ENCODE results near the gene PNMA6E.

Gene PNMA6E

DNA sequence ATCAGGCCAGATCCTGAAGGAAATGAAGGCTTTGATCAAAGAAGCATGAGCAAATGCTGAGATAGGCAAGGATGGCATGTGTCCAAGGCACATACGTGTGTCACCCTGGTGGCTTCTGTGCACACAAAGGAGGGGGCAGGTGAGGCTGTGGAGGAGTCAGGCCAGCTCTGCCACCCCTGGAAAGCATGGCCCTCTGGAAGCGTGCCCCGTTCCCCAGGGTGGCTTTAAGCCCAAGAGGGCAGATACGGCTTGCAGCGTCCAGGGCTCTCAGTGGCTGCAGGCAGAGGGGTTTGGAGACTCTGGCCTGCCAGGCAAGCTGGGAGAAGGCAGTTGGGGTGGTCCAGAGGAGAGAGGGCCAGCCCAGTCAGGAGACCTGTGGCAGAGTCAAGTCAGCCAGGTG, 25.6 kb downstream of the PNMA6E start:
- no peak for DNase-seq (ENCODE audit: low spot score)
- TF ChIP-seq CTCF (IDR thresholded peaks at IDR 0.05; ENCODE audit: extremely low read depth, insufficient read depth, missing control alignments): no peak
- in situ Hi-C loops (cut with MboI; ENCODE audit: low pct_unique_long_range_greater_than_20kb, low sequenced_read_pairs, unreplicated experiment): no loop called here

GRCh38 chrX:153374426-153374825, 26.7 kb downstream of the PNMA6E start:
- in situ Hi-C loops (cut with MboI; ENCODE audit: low pct_unique_long_range_greater_than_20kb, low sequenced_read_pairs, unreplicated experiment): no loop called here
- TF ChIP-seq CTCF (IDR thresholded peaks at IDR 0.05; ENCODE audit: extremely low read depth, insufficient read depth, missing control alignments): no peak
- no peak for DNase-seq (ENCODE audit: low spot score)

GRCh38 chrX:153372949-153373348, 28.2 kb downstream of the PNMA6E start:
- TF ChIP-seq CTCF (IDR thresholded peaks at IDR 0.05; ENCODE audit: extremely low read depth, insufficient read depth, missing control alignments): no peak
- no peak for DNase-seq (ENCODE audit: low spot score)
- in situ Hi-C loops (cut with MboI; ENCODE audit: low pct_unique_long_range_greater_than_20kb, low sequenced_read_pairs, unreplicated experiment): no loop called here

DNA sequence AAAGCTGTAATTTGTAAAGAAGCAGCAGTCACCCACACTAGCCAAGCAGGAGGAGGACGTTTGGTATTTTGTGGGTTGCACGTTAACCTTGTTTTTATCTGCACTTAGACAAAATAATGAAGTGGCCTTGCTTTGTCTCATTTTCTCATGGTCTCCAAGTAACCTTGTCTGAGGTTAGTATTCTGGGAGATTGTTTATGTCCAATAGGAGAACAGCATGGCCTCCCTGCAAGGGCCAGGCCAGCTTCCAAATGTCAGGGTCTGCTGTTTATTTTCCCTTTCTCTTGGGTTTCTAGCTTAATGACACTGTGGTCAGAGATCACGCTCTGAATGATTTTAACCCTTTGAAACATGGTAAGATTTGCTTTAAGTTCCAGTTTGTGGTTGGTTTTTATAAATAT, 29.9 kb downstream of the PNMA6E start:
- in situ Hi-C loops (cut with MboI; ENCODE audit: low pct_unique_long_range_greater_than_20kb, low sequenced_read_pairs, unreplicated experiment): no loop called here
- TF ChIP-seq CTCF (IDR thresholded peaks at IDR 0.05; ENCODE audit: extremely low read depth, insufficient read depth, missing control alignments): no peak
- no peak for DNase-seq (ENCODE audit: low spot score)

- DNase-seq (ENCODE audit: low spot score): no peak
- in situ Hi-C loops (cut with MboI; ENCODE audit: low pct_unique_long_range_greater_than_20kb, low sequenced_read_pairs, unreplicated experiment): no loop called here
- TF ChIP-seq CTCF (IDR thresholded peaks at IDR 0.05; ENCODE audit: extremely low read depth, insufficient read depth, missing control alignments): no peak
Measured at GRCh38 chrX:153370293-153371055, 30.7 kb downstream of the PNMA6E start.

GRCh38 chrX:153366878-153367538, 34.1 kb downstream of the PNMA6E start:
- in situ Hi-C loops (cut with MboI; ENCODE audit: low pct_unique_long_range_greater_than_20kb, low sequenced_read_pairs, unreplicated experiment): no loop called here
- TF ChIP-seq CTCF (IDR thresholded peaks at IDR 0.05; ENCODE audit: extremely low read depth, insufficient read depth, missing control alignments): no peak
- no peak for DNase-seq (ENCODE audit: low spot score)
